Measurements from ENCODE around the gene MYT1.

GRCh38 chr20:64201653-64202052 is 37.4 kb downstream of the MYT1 start:
- TF ChIP-seq POLR2A (IDR thresholded peaks at IDR 0.05; ENCODE audit: low read length): no peak
- TF ChIP-seq GATA1 (IDR thresholded peaks at IDR 0.05; ENCODE audit: low read depth, low read length): no peak

Data from erythroblast (primary cell).